ENCODE measurements around the gene THOC6.

DNA sequence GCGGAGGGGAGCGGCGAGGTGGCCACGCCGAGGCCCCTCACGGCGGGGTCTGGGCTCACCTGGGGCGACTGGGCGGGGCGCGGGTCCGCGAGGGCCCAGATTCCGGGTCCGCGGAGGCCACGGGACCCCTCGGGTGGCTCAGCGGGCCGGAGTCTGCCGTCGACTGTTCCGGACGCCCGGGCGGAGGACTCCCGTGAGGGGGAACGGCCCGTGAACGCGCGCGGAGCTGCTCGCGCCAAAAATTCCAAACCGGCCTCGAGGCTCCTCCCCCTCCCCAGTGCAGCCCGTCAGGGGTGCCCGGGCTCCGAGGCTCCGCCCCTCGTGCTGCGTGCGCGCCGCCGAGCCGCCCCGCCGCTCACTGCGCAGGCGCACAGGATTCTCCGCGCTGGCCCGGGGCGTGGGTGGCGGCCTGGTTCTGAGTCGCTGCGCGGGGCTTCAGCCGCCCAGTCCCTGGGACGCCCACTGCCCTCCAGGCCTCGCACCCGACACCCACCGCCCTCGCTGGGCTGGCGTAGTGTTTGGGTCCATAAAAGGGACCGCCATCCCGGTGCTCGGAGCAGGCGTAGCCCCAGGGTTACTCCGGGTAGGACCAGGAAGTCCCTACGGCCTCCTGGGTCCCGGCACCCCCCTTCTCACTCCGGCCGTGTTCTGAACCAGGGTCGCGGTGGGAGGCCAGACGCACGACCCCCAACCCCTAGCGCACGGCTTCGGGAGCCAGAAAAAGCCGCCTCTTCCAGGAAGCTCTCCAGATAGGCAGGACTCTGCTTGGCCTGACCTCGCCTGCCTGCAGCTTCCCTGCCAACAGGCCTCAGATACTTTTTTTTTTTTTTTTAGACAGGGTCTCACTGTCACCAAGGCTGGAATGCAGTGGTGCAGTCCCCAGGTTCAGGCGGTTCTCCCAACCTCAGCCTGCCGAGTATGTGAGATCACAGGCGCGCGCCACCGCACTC lies 43.3 kb upstream of the THOC6 start, which contains the start of gene PKMYT1:
- TF ChIP-seq, protein P1, sequence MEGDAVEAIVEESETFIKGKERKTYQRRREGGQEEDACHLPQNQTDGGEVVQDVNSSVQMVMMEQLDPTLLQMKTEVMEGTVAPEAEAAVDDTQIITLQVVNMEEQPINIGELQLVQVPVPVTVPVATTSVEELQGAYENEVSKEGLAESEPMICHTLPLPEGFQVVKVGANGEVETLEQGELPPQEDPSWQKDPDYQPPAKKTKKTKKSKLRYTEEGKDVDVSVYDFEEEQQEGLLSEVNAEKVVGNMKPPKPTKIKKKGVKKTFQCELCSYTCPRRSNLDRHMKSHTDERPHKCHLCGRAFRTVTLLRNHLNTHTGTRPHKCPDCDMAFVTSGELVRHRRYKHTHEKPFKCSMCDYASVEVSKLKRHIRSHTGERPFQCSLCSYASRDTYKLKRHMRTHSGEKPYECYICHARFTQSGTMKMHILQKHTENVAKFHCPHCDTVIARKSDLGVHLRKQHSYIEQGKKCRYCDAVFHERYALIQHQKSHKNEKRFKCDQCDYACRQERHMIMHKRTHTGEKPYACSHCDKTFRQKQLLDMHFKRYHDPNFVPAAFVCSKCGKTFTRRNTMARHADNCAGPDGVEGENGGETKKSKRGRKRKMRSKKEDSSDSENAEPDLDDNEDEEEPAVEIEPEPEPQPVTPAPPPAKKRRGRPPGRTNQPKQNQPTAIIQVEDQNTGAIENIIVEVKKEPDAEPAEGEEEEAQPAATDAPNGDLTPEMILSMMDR (IDR thresholded peaks at IDR 0.05) = no peak
- TF ChIP-seq POLR2A (IDR thresholded peaks at IDR 0.05) = peak; percentile 79 to 88

Measured in thyroid gland (tissue), 4 donors.